ENCODE measurements around the gene UTP14A.
"Not testable (repeated sequence)": the region's sequence is repeated elsewhere in the genome, so short reads cannot be mapped to it uniquely, and the experiment has no call there.

The UTP14A gene, protein sequence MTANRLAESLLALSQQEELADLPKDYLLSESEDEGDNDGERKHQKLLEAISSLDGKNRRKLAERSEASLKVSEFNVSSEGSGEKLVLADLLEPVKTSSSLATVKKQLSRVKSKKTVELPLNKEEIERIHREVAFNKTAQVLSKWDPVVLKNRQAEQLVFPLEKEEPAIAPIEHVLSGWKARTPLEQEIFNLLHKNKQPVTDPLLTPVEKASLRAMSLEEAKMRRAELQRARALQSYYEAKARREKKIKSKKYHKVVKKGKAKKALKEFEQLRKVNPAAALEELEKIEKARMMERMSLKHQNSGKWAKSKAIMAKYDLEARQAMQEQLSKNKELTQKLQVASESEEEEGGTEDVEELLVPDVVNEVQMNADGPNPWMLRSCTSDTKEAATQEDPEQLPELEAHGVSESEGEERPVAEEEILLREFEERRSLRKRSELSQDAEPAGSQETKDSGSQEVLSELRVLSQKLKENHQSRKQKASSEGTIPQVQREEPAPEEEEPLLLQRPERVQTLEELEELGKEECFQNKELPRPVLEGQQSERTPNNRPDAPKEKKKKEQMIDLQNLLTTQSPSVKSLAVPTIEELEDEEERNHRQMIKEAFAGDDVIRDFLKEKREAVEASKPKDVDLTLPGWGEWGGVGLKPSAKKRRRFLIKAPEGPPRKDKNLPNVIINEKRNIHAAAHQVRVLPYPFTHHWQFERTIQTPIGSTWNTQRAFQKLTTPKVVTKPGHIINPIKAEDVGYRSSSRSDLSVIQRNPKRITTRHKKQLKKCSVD

DNA sequence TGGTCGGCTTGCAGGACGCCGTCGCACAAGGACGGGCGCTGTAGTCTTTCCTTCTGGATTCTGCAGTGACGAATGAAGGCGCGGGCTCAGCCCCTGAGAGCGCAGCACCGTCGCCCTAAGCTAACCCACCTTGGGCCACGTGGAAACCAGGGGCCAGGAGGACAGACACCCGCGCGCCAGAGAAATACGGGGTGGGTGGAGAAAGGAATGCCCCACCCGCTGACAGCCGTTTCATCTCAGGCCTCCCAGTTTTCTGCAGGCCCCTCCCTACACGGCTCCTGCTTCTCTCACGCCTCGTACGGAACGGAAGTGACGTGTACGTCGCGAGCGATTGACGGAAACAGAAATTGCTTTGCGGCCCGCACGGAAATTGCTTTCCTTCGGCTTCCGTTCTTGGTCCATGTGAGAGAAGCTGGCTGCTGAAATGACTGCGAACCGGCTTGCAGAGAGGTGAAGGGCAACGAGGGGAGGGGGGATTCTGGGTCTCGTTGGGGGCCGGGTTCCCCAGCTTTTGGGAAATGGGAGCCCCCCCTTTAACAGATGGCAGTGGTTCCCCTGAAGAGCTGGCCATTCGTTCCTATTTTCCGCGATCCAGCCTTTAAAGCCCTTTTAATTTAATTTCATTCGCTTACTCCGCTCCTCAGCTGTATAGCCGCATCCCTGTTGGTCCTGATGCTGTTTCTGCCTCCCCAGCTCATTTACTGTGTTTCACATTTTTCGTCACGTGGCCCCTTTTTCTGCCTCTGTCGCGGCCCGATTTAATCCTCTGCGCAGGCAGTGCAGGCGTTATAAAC lies at the start of gene UTP14A:
UTP14A (plus strand) TSS at position 378 of the 794 bp plus-strand sequence; CDS start at position 425, 47 bp downstream.
- peak; percentile 83 for DNase-seq

DNA sequence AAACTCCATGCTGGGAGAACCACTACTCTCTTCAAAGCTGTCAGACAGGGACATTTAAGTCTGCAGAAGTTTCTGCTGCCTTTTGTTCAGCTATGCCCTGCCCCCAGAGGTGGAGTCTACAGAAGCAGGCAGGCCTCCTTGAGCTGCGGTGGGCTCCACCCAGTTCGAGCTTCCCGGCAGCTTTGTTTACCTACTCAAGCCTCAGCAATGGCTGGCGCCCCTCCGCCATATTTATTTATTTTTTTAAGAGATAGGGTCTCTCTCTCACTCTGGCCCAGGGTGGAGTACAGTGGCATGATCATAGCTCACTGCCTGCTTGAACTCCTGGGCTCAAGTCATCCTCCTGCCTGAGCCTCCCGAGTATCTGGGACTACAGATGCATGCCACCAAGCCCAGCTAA lies 46.8 kb upstream of the UTP14A start:
- DNase-seq, result not testable (repeated sequence)

DNA sequence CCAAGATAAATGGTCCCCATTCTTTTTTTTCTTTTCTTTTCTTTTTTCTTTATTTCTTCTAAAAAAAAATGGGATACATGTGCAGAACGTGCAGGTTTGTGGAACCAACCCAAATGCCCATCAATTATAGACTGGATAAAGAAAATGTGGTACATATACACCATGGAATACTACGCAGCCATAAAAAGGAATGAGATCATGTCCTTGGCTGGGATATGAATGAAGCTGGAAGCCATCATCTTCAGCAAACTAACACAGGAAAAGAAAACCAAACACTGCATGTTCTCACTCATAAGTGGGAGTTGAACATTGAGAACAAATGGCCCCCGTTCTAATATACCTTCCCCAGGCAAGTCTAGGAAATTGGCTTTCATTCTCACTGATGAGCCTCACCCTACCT lies 39.6 kb upstream of the UTP14A start:
- DNase-seq, result not testable (repeated sequence)

DNA sequence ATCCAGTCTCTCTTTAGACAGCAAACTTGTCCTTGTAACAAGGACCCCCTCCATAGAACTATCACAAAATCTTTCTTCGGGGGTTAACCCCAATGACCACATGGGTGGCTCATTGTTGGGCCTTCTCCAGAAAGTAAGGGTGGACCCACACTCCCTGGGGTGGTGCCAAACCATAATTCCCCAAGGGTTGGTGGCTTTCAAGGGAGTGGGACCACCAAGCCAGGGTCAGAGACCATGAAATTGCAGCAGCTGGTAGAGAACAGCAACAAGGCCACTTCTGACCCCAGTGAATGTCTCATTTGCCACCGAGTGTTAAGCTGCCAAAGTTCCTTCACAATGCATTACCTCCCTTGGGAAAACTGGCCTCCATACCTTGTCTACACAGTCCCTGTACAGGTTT lies 33.4 kb upstream of the UTP14A start:
- DNase-seq, result no peak

DNA sequence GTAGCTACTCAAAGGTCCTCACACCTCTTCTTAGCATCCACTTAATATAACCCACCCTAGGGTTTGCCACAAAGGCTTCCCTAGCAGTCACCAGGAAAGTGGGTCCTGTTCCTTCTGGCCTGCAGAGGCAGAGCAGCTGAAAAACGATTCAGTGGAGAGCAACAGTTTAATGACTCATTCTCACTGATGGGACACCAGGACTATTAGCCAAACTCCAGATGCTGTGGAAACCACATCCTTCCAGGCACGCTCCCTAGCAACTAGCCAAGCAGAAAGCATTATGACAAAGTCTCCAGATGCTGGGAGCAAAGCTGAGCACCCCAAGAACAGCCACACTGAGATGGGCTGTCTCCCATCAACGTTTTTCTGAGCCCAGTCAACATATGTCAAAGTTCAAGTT lies 30.3 kb upstream of the UTP14A start:
- no peak for DNase-seq

DNA sequence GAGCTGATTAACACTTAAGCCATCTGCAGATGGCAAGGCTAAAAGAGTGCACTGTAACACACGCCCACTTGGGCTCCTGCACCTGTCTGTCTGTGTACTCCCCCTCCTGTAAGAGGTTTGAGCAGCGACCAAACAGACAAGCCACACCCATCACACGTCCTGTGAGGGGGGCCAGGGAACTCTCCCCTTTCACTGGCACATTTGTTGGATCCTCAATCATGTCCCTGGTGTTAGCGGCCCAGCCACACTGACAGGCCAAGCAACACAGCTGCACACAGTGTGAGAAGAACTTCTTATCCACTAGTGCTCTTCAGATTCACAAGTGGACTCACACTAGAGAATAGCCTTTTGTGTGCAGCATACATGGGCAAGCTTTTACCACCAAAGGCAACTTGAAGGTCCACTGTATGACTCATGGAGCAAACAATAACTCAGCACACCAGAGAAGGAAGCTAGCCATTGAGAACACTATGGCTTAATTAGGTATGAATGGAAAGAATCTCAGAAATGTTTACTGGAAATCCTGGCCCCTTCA lies 29.1 kb upstream of the UTP14A start:
- DNase-seq, result no peak

DNA sequence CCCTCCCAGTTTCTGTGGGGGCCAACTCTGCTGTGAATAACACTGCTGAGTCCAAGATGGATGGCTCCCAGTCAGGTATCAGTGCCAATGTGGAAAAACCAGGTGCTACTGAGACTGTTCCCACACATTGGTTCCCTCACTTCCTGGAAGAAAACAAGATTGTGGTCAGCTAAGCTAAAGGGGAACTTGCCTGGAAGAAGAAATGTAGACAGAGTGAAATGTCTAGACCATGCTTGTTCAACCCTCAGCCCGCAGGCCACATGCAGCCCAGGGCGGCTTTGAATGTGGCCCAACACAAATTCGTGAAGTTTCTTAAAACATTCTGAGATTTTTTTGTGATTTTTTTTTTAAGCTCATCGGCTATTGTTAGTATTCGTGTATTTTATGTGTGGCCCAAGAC lies 28.6 kb upstream of the UTP14A start:
- no peak for DNase-seq

DNA sequence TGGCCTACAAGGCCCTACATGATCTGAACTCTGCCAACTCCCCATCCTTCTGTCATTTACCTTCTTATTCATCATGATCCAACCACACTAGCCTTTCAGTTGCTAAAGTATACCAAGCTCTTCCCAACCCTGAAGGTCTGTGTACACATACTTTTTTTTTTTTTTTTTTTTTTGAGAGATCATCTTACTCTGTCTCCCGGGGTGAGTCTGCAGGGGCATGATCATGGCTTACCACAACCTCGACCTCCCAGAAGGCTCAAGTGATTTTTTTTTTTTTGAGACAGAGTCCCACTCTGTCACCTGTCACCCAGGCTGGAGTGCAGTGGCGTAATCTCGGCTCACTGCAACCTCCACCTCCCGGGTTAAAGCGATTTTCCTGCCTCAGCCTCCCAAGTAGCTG lies 5.9 kb upstream of the UTP14A start:
- DNase-seq, result no peak

DNA sequence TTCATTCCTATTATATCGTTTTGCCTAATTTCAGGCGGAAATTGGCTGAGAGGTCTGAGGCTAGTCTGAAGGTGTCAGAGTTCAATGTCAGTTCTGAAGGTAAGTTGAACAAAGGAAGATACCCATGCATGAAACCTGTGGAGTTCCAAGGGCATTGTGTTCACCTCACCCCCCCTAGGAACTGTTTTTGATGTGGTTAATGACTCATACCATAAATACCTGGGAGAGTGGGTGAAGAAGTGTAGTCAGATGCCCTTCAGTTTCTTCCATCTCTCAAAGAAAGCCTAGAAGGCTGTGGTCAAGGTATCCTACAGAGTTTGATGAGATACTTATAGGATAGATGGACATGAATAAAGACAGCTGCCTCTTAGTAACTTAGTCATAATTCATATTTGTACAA lies 2.7 kb downstream of the UTP14A start:
- no peak for DNase-seq

DNA sequence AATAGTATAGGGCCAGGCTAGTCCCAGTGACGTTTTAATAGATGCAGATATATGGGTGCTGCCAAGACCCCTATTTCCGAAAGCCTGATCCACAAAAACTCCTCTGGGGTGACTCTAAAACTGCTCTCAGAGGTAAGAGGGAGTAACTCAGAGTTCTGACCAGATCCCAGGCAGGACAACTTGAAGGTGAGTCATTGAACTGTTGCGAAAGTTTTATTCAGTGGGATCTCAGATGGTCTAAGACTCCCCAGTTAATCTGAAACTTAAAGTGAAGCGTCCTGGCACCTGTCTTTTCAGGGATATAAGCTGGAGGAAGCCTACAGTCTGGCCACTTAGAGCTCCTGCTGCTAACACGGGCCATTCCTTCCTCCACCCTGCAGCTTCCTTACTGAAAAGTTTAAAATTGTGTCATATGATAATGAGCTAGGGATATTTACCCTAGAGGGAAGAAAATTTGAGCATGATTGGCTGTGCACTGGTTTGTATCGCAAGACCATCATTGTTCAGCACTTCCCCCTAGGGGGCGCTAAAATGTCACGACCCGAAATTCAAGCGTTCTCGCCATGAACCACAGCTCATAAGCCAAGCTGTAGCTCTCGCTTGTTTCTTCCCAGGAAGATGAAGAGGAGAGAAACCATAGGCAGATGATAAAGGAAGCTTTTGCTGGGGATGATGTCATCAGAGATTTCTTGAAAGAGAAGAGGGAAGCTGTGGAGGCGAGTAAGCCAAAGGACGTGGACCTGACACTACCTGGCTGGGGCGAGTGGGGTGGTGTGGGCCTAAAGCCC lies 19.5 kb downstream of the UTP14A start:
- DNase-seq, result peak; percentile 68

DNA sequence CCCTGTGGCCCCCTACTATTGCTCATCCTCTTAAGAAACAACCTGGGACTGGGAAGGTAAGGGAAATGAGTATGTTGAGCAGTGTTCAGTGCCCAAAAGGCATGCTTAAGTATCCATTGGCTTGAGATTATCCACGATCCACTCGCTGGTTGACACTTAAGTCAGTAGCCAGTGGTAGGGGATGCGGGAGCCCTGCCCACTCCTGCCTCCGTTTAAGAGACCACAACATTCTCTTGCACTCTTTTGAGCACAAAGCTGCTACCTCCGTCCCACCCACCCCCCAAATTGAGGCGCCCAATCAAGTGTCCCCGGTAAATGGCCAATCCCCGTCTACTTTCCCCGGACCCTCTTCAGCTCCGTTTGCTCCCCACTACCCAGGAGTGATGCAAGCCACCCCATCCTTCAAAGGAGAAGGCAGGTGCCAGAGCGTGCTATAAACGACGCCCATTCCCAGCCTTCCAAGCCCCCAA lies 25.0 kb downstream of the UTP14A start:
- DNase-seq, result no peak

DNA sequence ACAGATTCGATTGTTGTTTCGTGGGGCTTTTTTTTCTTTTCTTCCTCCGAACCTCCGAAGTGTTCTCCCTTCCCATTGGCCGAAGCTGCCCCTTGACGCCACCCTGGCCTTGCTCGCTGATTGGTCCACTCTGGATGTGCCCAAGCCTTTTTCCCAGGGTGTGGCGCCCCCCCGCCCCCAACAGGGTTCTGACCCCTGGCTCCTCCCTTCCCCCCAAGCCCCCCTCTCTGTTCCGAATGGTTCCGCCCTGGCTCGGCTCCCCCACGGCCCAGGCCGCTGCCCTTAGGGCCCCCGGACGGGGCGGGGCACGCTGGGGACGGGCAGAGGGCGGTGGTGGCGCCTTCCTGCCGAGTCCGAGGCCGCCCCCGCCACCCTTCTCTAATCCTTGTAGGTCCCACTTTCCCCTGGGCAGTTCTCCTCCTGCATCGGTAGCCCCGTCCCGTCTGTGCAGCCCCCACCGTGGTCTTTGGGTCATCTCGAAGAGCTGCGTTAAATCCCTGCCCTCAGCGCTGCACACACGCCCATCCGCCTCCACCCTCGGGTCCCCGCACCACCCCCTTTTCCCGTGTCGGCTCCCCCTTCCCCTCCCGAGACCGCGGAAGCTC lies 25.5 kb downstream of the UTP14A start:
- peak; percentile 74 for DNase-seq

DNA sequence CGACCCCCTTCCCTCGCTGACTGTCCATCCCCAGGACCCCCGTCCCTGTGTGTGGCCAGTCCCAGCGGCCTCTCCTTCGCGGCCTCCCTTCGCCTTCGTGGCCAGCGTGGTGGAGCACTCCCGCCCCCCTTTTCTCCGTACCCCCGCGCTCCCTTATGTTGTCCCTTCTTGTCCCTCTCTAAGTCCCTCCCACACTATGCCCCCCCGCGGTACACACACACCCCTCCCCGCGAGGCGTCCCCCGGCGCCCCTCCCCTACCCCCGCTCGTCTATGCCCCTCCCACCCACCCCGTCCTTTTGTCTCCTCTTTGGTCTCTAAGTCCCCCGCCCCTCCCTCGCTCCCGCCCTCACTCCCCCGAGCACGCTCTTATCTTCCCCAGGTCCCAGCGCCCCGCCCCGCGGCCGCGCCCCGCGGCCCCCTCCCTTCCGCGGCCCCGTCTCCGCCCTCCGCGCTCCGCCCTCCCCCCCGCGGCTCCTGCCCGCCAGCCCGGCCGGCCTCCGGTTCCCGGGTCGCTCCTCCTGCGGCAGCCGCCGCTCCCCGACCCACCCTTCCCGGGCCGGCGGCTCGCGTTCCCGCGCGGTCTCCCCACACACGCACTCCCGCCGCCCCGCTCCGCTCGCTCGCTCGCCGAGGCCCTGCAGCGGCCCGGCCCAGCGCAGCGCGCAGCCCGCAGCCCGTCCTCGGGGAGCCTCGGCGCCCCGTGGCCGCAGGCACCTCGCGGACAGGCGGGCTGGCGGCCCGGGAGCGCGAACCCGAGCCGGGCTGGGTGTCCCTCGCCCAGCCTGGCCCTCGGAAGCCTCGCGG lies 26.3 kb downstream of the UTP14A start:
- peak; percentile 73 for DNase-seq

DNA sequence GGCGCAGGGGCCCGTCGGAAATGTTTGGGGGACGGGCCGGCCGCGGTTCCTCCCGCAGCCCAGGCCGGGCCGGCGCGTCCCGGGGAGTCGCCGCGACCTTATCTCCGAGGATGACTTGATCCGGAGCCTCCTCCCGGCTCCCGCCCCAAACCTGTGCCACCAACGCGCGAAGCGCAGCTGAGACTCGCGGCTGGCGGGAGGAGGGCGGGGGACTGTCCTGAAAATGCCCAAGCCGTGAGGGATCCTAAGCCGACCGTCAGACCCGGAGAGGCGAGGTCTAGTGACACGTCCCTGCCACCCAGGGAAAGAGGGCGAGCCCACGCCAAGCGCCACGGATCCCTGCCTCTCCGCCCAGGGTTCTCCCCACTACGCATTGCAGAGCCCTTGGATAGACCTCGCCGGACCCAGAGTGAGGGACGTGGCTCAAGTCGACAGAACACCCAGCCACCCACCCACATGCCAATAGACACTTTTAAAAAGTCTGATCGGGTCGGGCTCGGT lies 26.9 kb downstream of the UTP14A start:
- DNase-seq, result peak; percentile 52

DNA sequence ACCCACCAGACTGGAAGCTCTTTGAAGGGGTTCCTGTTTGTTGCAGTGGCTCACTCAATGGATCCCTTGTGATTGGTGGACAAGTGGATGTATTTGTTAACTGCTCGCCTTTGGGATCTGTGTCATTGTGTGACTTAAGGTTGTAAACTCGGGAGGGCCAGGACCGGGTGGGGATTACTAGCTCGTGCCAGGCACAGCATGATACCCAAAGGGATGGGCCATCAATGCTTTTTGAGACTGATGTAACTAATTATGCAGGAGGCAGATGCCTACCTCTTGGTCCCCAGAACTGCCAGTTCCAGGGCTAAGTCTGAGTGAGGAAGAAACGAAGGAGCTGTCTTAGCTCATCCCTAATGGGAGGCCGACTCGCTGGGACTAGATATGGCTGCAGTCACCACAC lies 27.7 kb downstream of the UTP14A start:
- no peak for DNase-seq

DNA sequence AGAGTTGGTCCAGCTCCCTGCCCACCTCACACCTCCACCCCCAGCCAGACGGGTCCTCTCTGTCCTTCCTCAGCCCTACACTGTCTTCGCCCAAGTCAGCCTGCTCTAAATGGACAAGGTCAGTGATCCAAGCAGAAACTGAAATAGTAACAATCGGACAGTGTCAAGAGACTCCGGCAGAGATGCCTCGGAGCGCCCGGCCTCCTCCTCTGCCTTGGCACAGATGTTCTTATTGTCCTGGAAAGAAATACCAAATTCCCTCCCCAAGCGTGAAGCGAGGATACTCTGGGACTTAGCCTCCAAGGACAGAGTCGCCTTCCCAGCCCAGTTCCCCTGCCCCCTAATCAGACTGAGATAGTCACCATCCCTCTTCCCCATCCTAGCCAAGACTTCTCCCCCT lies 28.5 kb downstream of the UTP14A start:
- DNase-seq, result no peak

DNA sequence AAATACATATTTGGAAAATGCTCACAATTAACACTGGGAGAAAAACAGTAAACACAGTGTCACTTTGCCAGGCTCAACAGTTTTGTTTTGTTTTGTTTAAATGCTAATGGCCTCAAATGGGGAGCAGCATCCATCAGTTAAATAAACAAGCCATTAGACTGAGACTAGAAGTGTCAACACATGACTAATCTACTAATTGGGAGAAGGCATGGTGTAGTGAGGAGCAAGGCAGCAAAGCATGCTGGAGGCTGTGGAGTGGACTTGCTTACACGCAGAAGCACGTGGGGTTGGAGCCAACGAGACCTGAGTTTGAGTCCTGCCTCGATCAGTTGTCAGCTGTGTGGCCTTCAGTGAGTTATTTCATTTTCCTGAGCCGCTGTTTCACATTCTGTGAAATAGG lies 29.0 kb downstream of the UTP14A start:
- DNase-seq, result no peak

DNA sequence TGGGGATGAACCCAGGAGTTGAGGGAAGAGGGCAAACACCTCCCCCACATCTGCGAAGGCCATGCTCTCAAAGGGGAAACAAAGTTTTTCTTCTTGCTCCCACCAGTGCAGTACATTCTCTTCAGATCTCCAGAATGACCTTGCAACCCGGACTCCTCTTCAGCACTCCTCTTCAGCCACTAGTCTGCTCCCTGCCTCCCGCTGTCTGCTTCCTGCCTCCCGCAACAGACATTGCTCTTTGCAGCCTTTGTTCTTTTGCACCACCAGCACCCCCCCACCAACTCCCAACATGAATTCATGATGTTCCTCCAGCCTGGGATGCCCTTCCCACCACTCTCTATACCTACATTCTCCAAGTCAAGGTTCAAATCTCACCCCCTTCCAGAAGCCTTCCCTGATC lies 32.1 kb downstream of the UTP14A start:
- DNase-seq, result no peak

DNA sequence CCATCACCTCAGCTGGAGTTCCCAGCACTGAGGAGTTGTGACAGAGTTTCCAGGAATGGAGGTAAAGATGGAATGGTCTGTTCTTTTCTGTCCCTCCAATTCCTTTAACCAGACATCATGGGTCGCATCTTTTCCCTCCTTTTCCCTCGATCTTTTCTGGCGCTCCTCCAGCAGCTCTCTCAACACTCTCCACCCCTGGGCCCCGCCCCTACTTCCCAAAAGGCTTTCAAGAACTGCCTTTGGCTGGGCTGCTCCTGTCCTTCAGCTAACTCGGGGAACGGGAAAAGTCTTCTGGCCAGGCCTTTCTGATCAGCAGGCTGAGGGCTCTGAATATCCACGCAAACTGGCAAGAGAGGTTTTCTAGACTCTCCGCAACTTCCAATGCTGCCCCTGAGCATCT lies 34.0 kb downstream of the UTP14A start:
- DNase-seq, result no peak

DNA sequence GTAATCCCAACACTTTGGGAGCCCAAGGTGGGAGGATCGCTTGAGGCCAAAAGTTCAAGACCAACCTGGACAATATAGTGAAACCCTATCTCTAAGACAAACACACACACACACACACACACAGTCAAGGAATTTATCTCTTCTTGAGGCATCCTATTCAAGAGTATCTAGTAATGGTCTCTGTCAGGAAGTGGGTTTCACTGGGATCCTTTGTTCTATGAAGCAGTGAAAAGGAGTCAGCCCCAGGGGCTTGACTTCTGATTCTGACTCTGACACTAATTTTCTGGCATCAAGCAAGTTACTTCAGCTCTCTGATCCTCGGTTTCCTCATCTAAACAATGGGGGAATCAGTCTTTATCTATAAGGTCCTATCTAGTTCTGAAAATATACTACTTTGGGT lies 34.8 kb downstream of the UTP14A start:
- DNase-seq, result no peak

DNA sequence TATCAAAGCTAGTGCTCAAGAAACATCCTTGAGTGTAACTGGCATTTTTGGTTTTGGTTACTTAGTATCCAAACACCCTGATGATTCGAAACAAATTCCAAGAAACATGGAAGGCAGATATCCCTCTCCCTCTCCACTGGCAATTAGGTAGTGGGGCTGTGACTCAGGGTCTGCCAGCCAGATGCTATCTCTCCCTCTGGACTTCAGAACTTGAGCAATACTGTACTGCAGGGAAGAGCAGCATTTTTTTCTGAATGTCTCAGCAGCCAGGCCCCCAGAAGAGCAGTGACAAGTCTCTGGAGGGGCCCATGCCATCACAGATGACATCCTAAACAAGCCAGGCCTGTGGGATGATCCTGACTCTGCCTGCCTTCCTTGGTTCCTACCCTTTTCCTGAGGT lies 39.2 kb downstream of the UTP14A start:
- DNase-seq, result no peak

Data from activated CD8-positive, alpha-beta memory T cell treated with anti-CD3 and anti-CD28 coated beads, Interleukin-2, amount 50 U/mL, for 48 hours (primary cell).